DOHH2 (cell line): ENCODE results near the gene EYA2.

Experiments used
- H3F3A ChIP-seq: fragments of 200-600 bp; sonication (generic), shearing (Covaris generic); 2 replicates; pipeline ENCODE4 v1.6.0; 2016; ENCODE audit warnings: antibody characterized with exemption, mild to moderate bottlenecking; ENCODE audit not compliant: control insufficient read depth, insufficient read depth
- H3K27ac ChIP-seq: fragments of 200-600 bp; sonication (generic); 2 replicates; pipeline ENCODE4 v1.5.1; 2014; ENCODE audit warnings: low read depth, mild to moderate bottlenecking, low read length, moderate library complexity
- H3K27me3 ChIP-seq: fragments of 200-600 bp; sonication (generic); 2 replicates; pipeline ENCODE4 v1.6.1; 2014; ENCODE audit warnings: mild to moderate bottlenecking, low read length, mixed read lengths; ENCODE audit not compliant: control insufficient read depth
- H3K36me3 ChIP-seq: fragments of 200-600 bp; sonication (generic); 2 replicates; pipeline ENCODE4 v1.6.1; 2014; ENCODE audit warnings: mild to moderate bottlenecking, low read length, moderate library complexity, mixed read lengths; ENCODE audit not compliant: control insufficient read depth
- H3K4me1 ChIP-seq: fragments of 200-600 bp; sonication (generic); 2 replicates; pipeline ENCODE4 v1.6.1; 2014; ENCODE audit warnings: mild to moderate bottlenecking, low read length, mixed read lengths; ENCODE audit not compliant: control insufficient read depth
- H3K4me2 ChIP-seq: fragments of 200-600 bp; sonication (generic); 2 replicates; pipeline ENCODE4 v1.6.0; 2014; ENCODE audit warnings: mild to moderate bottlenecking, low read length, moderate library complexity
- H3K4me3 ChIP-seq: fragments of 200-600 bp; sonication (generic); 2 replicates; pipeline ENCODE4 v1.5.1; 2014; ENCODE audit warnings: mild to moderate bottlenecking, low read length, mixed read lengths
- H3K79me2 ChIP-seq: fragments of 200-600 bp; sonication (generic); 2 replicates; pipeline ENCODE4 v1.6.1; 2014; ENCODE audit warnings: mild to moderate bottlenecking, low read length, mixed read lengths; ENCODE audit not compliant: control insufficient read depth
- H3K9me2 ChIP-seq: fragments of 200-600 bp; sonication (generic); replicated peaks from 2 replicates; pipeline ENCODE4 v1.6.1; 2014; ENCODE audit warnings: mild to moderate bottlenecking, low read length, mixed read lengths; ENCODE audit not compliant: control insufficient read depth
- H3K9me3 ChIP-seq: fragments of 200-600 bp; sonication (generic); 2 replicates; pipeline ENCODE4 v1.6.1; 2014; ENCODE audit warnings: antibody characterized with exemption, low read length, mixed read lengths; ENCODE audit not compliant: control insufficient read depth, insufficient read depth
- H4K20me1 ChIP-seq: fragments of 200-600 bp; sonication (generic); 2 replicates; pipeline ENCODE4 v1.6.0; 2014; ENCODE audit warnings: low read depth, mild to moderate bottlenecking, antibody characterized with exemption, low read length, moderate library complexity; ENCODE audit not compliant: control insufficient read depth, insufficient read depth
- EZH2phosphoT487 ChIP-seq: fragments of 200-600 bp; sonication (generic); IDR thresholded peaks from 2 replicates; pipeline ENCODE4 v1.6.1; 2017; ENCODE audit warnings: borderline replicate concordance, mild to moderate bottlenecking, antibody characterized with exemption, low read length, moderate library complexity, mixed read lengths
- TF ChIP-seq, protein P1 (sequence below): fragments of 200-600 bp; sonication (generic); IDR thresholded peaks from one replicate; pipeline ENCODE4 v1.5.1; 2014; ENCODE audit warnings: antibody characterized with exemption, mild to moderate bottlenecking, low read depth, low read length; ENCODE audit not compliant: poor library complexity, severe bottlenecking

The EYA2 gene, protein sequence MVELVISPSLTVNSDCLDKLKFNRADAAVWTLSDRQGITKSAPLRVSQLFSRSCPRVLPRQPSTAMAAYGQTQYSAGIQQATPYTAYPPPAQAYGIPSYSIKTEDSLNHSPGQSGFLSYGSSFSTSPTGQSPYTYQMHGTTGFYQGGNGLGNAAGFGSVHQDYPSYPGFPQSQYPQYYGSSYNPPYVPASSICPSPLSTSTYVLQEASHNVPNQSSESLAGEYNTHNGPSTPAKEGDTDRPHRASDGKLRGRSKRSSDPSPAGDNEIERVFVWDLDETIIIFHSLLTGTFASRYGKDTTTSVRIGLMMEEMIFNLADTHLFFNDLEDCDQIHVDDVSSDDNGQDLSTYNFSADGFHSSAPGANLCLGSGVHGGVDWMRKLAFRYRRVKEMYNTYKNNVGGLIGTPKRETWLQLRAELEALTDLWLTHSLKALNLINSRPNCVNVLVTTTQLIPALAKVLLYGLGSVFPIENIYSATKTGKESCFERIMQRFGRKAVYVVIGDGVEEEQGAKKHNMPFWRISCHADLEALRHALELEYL

DNA sequence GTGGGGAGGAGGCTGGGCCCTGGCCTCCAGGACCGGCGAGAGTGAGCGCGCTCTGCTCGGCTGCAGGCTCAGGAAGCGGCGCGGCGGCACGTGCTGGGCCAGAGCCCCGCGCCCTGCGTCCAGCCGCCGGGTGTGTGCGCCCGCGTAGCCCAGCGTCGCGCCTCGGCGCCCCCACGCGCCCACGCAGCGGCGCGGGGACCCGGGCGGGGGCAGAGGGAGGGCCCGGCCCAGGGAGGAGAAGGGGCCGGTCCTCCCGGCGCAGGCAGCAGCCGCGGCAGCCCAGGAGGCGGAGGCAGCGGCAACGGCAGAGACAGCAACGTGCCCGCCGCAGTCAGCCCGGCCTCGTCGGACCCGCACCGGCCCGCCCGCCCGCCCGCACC, at the start of gene EYA2:
TSS of gene EYA2 (plus strand) at position 265 of the 380 bp plus-strand sequence. CDS start 95,168 bp downstream, outside the sequence.
- no peaks in the 10 kb centered on the region for H3K9me3 ChIP-seq
- H3K79me2 ChIP-seq, result no peaks in the 10 kb centered on the region
- H3K4me2 ChIP-seq, result no peak within 1 kb of the TSS
- TF ChIP-seq, protein P1, sequence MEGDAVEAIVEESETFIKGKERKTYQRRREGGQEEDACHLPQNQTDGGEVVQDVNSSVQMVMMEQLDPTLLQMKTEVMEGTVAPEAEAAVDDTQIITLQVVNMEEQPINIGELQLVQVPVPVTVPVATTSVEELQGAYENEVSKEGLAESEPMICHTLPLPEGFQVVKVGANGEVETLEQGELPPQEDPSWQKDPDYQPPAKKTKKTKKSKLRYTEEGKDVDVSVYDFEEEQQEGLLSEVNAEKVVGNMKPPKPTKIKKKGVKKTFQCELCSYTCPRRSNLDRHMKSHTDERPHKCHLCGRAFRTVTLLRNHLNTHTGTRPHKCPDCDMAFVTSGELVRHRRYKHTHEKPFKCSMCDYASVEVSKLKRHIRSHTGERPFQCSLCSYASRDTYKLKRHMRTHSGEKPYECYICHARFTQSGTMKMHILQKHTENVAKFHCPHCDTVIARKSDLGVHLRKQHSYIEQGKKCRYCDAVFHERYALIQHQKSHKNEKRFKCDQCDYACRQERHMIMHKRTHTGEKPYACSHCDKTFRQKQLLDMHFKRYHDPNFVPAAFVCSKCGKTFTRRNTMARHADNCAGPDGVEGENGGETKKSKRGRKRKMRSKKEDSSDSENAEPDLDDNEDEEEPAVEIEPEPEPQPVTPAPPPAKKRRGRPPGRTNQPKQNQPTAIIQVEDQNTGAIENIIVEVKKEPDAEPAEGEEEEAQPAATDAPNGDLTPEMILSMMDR, result no peak
- TF ChIP-seq EZH2phosphoT487, result no peak
- H3K36me3 ChIP-seq, result no peaks in the 10 kb centered on the region
- no peaks in the 10 kb centered on the region for H4K20me1 ChIP-seq
- no peaks in the 10 kb centered on the region for H3K9me2 ChIP-seq
- peaks cover 9% of the 10 kb centered on the region for H3K27me3 ChIP-seq
- H3K4me3 ChIP-seq, result no peak within 1 kb of the TSS
- no peaks in the 10 kb centered on the region for H3F3A ChIP-seq
- H3K27ac ChIP-seq, result no peak within 1 kb of the TSS
- H3K4me1 ChIP-seq, result no peaks in the 10 kb centered on the region

DNA sequence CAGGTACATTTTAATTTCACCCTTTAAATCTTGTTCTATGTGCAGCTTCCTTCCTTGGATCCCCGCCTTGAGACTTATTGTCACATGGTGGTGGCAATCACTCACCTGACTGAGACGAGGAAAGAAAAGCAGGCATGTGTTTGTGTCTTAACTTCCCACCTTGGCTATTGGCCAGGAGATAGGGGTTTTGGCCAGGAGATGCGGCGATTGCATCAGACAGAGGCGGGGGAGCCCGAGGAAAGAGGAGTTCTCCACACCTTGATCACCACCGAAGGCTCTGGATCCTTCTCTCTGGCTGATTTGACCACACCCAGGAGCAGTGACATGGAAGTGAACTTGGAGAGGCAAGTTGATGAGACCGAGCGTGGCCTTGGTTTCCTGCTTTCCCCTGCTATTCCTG, 49.7 kb upstream of the EYA2 start:
- no peak overlapping the region for H3K4me2 ChIP-seq
- H4K20me1 ChIP-seq, result no peaks in the 10 kb centered on the region
- H3K27ac ChIP-seq, result no peak overlapping the region
- H3K4me1 ChIP-seq, result no peaks in the 10 kb centered on the region
- no peaks in the 10 kb centered on the region for H3K36me3 ChIP-seq
- TF ChIP-seq EZH2phosphoT487, result no peak
- TF ChIP-seq, protein P1, result no peak
- H3K27me3 ChIP-seq, result no peaks in the 10 kb centered on the region
- no peak overlapping the region for H3K4me3 ChIP-seq
- H3F3A ChIP-seq, result no peaks in the 10 kb centered on the region
- no peaks in the 10 kb centered on the region for H3K9me2 ChIP-seq
- no peaks in the 10 kb centered on the region for H3K79me2 ChIP-seq
- no peaks in the 10 kb centered on the region for H3K9me3 ChIP-seq

DNA sequence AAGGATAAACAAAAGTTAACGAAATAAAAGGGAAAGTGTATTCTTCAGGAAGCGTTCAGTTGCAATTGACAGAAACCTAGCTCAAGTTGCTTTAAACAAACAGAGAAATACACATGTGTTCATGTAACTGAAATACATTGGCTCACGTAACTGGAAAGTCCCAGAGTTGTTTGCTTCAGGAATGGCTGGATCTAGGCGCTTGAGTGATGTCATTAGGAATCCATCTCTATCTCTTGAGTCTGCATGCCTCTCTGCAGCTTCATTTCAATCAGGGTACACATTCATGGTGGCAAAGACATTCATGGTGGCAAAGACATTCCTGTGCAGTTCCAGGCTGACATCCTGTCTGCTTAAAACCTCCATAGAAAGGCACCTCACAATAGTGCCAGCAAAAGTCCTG, 45.4 kb upstream of the EYA2 start:
- Histone ChIP-seq H3K36me3 (no peaks in the 10 kb centered on the region), H3K27ac (no peak overlapping the region)

More for the DNA sequence above, 45.4 kb upstream of the EYA2 start:
- H3K9me3 ChIP-seq, result no peaks in the 10 kb centered on the region
- H3K79me2 ChIP-seq, result no peaks in the 10 kb centered on the region
- H3K4me3 ChIP-seq, result no peak overlapping the region
- no peaks in the 10 kb centered on the region for H4K20me1 ChIP-seq
- H3K4me1 ChIP-seq, result no peaks in the 10 kb centered on the region
- H3K27me3 ChIP-seq, result no peaks in the 10 kb centered on the region
- no peak overlapping the region for H3K4me2 ChIP-seq
- no peaks in the 10 kb centered on the region for H3K9me2 ChIP-seq
- TF ChIP-seq, protein P1, result no peak
- no peak for TF ChIP-seq EZH2phosphoT487
- no peaks in the 10 kb centered on the region for H3F3A ChIP-seq
